Loucy (cell line): Measurements from ENCODE around the gene UNC5C.

Experiments
- H2AFZ ChIP-seq: fragments of 200-600 bp; sonication (generic); 2 replicates; pipeline ENCODE4 v1.6.0; 2016; ENCODE audit warnings: antibody characterized with exemption, mild to moderate bottlenecking, low read length, moderate library complexity
- H3F3A ChIP-seq: fragments of 200-600 bp; 2 replicates; pipeline ENCODE4 v1.6.0; 2016; ENCODE audit warnings: antibody characterized with exemption, low read depth, mild to moderate bottlenecking
- H3K27me3 ChIP-seq: fragments of 200-600 bp; sonication (generic); 2 replicates; pipeline ENCODE4 v1.6.1; 2014; ENCODE audit warnings: low read length, mild to moderate bottlenecking; ENCODE audit not compliant: insufficient read depth, poor library complexity, severe bottlenecking
- H3K36me3 ChIP-seq: fragments of 200-600 bp; sonication (generic); 2 replicates; pipeline ENCODE4 v1.6.1; 2016; ENCODE audit warnings: low read length; ENCODE audit not compliant: insufficient read depth
- H3K4me1 ChIP-seq: fragments of 200-600 bp; sonication (generic); 2 replicates; pipeline ENCODE4 v1.5.1; 2014; ENCODE audit warnings: low read length, mild to moderate bottlenecking; ENCODE audit not compliant: insufficient read depth, poor library complexity, severe bottlenecking
- H3K4me2 ChIP-seq: fragments of 200-600 bp; sonication (generic); 2 replicates; pipeline ENCODE4 v1.6.0; 2014; ENCODE audit warnings: antibody characterized with exemption, low read length, low read depth, mild to moderate bottlenecking; ENCODE audit not compliant: poor library complexity, severe bottlenecking
- H3K4me3 ChIP-seq: fragments of 200-600 bp; sonication (generic); 2 replicates; pipeline ENCODE4 v1.5.1; 2014; ENCODE audit warnings: low read length, mild to moderate bottlenecking, mixed read lengths; ENCODE audit not compliant: poor library complexity, severe bottlenecking
- H3K79me2 ChIP-seq: fragments of 200-600 bp; sonication (generic); 2 replicates; pipeline ENCODE4 v1.6.1; 2014; ENCODE audit warnings: low read length; ENCODE audit not compliant: insufficient read depth
- H3K9ac ChIP-seq: fragments of 200-600 bp; sonication (generic); 2 replicates; pipeline ENCODE4 v1.6.0; 2014; ENCODE audit warnings: mild to moderate bottlenecking, low read depth, low read length, moderate library complexity; ENCODE audit not compliant: poor library complexity, severe bottlenecking
- H3K9me2 ChIP-seq: fragments of 200-600 bp; sonication (generic); replicated peaks from 2 replicates; pipeline ENCODE4 v1.6.1; 2016; ENCODE audit warnings: low read depth, low read length, mixed read lengths
- H3K9me3 ChIP-seq: fragments of 200-600 bp; sonication (generic); 2 replicates; pipeline ENCODE4 v1.6.1; 2014; ENCODE audit warnings: mild to moderate bottlenecking, antibody characterized with exemption, low read length, low read depth; ENCODE audit not compliant: insufficient read depth
- H4K20me1 ChIP-seq: fragments of 200-600 bp; sonication (generic); 2 replicates; pipeline ENCODE4 v1.6.0; 2014; ENCODE audit warnings: antibody characterized with exemption, low read length, mild to moderate bottlenecking; ENCODE audit not compliant: insufficient read depth, poor library complexity, severe bottlenecking
- EZH2phosphoT487 ChIP-seq: fragments of 200-600 bp; IDR thresholded peaks from 2 replicates; pipeline ENCODE4 v1.6.1; 2018; ENCODE audit warnings: antibody characterized with exemption, mild to moderate bottlenecking, moderate library complexity, borderline replicate concordance
- TF ChIP-seq, protein P1 (sequence below): fragments of 200-600 bp; sonication (generic); conservative IDR thresholded peaks from 2 replicates; pipeline ENCODE4 v1.5.1; 2014; ENCODE audit warnings: mild to moderate bottlenecking, antibody characterized with exemption, low read length

The UNC5C gene

DNA sequence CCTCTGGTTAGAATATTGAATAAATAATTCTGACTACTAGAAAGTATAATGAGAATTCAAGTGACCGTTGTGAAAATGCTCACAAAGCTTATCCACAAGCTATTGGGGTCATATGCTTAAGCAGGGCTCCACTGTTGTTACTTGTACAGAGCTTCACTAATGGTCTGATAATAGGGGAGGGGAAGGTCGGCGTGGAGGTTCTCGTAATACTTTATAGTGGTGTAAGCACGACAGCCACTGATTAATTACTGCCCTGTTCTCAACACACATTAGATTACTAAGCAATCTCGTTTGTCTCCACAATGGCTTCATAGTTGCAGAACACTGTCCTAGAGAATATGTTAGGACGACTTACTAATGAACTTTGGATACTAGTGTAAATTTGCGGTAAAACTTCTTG, 11.6 kb downstream of the UNC5C start:
- Histone ChIP-seq H4K20me1 (no peaks in the 10 kb centered on the region), H3K4me3 (no peak overlapping the region), H3K4me1 (peaks cover 12% of the 10 kb centered on the region), H2AFZ (no peak overlapping the region), H3K79me2 (no peaks in the 10 kb centered on the region), H3K9me3 (no peaks in the 10 kb centered on the region), H3K9me2 (no peaks in the 10 kb centered on the region), H3K27me3 (no peaks in the 10 kb centered on the region), H3F3A (no peaks in the 10 kb centered on the region), H3K36me3 (no peaks in the 10 kb centered on the region), H3K9ac (no peak overlapping the region), H3K4me2 (no peak overlapping the region)
- TF ChIP-seq, protein P1, sequence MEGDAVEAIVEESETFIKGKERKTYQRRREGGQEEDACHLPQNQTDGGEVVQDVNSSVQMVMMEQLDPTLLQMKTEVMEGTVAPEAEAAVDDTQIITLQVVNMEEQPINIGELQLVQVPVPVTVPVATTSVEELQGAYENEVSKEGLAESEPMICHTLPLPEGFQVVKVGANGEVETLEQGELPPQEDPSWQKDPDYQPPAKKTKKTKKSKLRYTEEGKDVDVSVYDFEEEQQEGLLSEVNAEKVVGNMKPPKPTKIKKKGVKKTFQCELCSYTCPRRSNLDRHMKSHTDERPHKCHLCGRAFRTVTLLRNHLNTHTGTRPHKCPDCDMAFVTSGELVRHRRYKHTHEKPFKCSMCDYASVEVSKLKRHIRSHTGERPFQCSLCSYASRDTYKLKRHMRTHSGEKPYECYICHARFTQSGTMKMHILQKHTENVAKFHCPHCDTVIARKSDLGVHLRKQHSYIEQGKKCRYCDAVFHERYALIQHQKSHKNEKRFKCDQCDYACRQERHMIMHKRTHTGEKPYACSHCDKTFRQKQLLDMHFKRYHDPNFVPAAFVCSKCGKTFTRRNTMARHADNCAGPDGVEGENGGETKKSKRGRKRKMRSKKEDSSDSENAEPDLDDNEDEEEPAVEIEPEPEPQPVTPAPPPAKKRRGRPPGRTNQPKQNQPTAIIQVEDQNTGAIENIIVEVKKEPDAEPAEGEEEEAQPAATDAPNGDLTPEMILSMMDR, result no peak
- TF ChIP-seq EZH2phosphoT487, result no peak

DNA sequence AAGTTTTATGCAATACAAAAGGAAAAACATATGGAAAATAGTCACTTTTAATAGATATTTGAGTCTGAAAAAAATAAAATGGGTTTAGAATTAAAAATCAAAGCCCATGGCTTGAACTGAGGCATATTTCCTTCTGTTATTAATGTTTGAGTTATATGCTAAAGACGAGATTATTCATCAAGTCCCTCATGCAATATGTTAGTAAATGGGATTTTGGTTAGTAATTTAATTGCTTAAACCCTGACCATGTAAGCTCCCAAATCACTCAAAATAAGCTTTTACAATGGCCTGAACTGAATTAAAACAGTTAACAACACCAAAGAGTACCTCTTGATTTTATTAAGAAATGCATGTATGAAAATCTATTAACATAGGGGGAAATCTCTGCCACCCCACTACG, 12.1 kb downstream of the UNC5C start:
- Histone ChIP-seq H2AFZ (no peak overlapping the region), H3K4me2 (no peak overlapping the region), H3F3A (no peaks in the 10 kb centered on the region), H3K9ac (no peak overlapping the region), H3K4me3 (no peak overlapping the region), H3K79me2 (no peaks in the 10 kb centered on the region), H3K9me2 (no peaks in the 10 kb centered on the region), H3K27me3 (no peaks in the 10 kb centered on the region), H3K36me3 (no peaks in the 10 kb centered on the region), H3K9me3 (no peaks in the 10 kb centered on the region), H4K20me1 (no peaks in the 10 kb centered on the region), H3K4me1 (peaks cover 18% of the 10 kb centered on the region)
- TF ChIP-seq, protein P1, result no peak
- TF ChIP-seq EZH2phosphoT487, result no peak

DNA sequence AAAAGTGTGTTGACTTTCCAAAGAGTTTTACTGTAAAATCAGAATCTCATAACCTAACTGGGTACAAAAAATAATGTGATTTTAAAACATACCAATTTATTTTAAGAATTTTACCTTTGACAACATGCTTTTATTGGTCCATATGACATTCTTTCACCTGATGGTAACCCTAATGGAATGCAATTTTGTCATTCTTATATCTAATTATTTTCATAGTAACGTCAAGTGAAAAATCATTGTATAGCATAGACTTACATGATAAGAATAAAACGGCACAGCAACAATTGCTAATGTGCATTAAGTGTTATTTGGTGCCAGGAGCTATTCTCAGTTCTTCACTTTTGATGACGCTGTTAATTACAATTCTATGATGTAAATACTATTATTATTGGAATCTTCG, 13.6 kb downstream of the UNC5C start:
- no peak overlapping the region for H3K9ac ChIP-seq
- no peaks in the 10 kb centered on the region for H3K79me2 ChIP-seq
- no peak overlapping the region for H3K4me2 ChIP-seq

More for the DNA sequence above, 13.6 kb downstream of the UNC5C start:
- H3K4me1 ChIP-seq, result peaks cover 32% of the 10 kb centered on the region
- H3K9me3 ChIP-seq, result no peaks in the 10 kb centered on the region
- H3K9me2 ChIP-seq, result no peaks in the 10 kb centered on the region
- no peak for TF ChIP-seq EZH2phosphoT487
- TF ChIP-seq, protein P1, result no peak
- H3K4me3 ChIP-seq, result no peak overlapping the region
- H3F3A ChIP-seq, result no peaks in the 10 kb centered on the region
- H3K27me3 ChIP-seq, result no peaks in the 10 kb centered on the region
- no peak overlapping the region for H2AFZ ChIP-seq
- no peaks in the 10 kb centered on the region for H4K20me1 ChIP-seq
- no peaks in the 10 kb centered on the region for H3K36me3 ChIP-seq
